H9 (cell line): ENCODE measurements around the gene DIP2A. TPM values are rescaled to one million over a fixed set of nuclear protein-coding genes. Genes with fewer than 3 reads are reported as not detected.

ENCODE experiments used
- DNase-seq: peaks from one replicate; pipeline ENCODE4 v3.0.0-alpha.2; 2017
- H2AFZ ChIP-seq: one replicate; pipeline ENCODE4 v1.6.1; 2013; ENCODE audit warnings: mild to moderate bottlenecking, low read length, control low read depth, moderate library complexity
- H2AK5ac ChIP-seq: 2 replicates; pipeline ENCODE4 v1.6.1; 2013; ENCODE audit warnings: low read length, control low read depth, mixed read lengths; ENCODE audit not compliant: insufficient read length
- H2BK120ac ChIP-seq: one replicate; pipeline ENCODE4 v1.6.1; 2013; ENCODE audit warnings: low read depth, mild to moderate bottlenecking, low read length, control low read depth, inconsistent platforms; ENCODE audit not compliant: poor library complexity, severe bottlenecking
- H2BK12ac ChIP-seq: 2 replicates; pipeline ENCODE4 v1.6.1; 2013; ENCODE audit warnings: low read length, control low read depth, mixed read lengths, low read depth; ENCODE audit not compliant: insufficient read length
- H2BK15ac ChIP-seq: 2 replicates; pipeline ENCODE4 v1.6.1; 2013; ENCODE audit warnings: low read depth, low read length, control low read depth
- H2BK20ac ChIP-seq: one replicate; pipeline ENCODE4 v1.6.1; 2013; ENCODE audit warnings: low read depth, mild to moderate bottlenecking, low read length, control low read depth, inconsistent platforms; ENCODE audit not compliant: poor library complexity, severe bottlenecking
- H2BK5ac ChIP-seq: 2 replicates; pipeline ENCODE4 v1.6.1; 2013; ENCODE audit warnings: low read length, control low read depth, mixed read lengths; ENCODE audit not compliant: insufficient read length
- H3K14ac ChIP-seq: 2 replicates; pipeline ENCODE4 v1.6.1; 2013; ENCODE audit warnings: low read length, control low read depth; ENCODE audit not compliant: insufficient read depth
- H3K18ac ChIP-seq: 2 replicates; pipeline ENCODE4 v1.6.1; 2013; ENCODE audit warnings: low read depth, mild to moderate bottlenecking, mixed read lengths, low read length, control low read depth; ENCODE audit not compliant: insufficient read length
- H3K23ac ChIP-seq: 2 replicates; pipeline ENCODE4 v1.6.1; 2013; ENCODE audit warnings: low read length, control low read depth, mixed read lengths, low read depth; ENCODE audit not compliant: insufficient read length
- H3K23me2 ChIP-seq: 2 replicates; pipeline ENCODE4 v1.6.1; 2013; ENCODE audit warnings: low read depth, mild to moderate bottlenecking, mixed read lengths, low read length, control low read depth; ENCODE audit not compliant: insufficient read length, poor library complexity, severe bottlenecking
- H3K27ac ChIP-seq: 2 replicates; pipeline ENCODE4 v1.5.1; 2013; ENCODE audit warnings: low read length, control low read depth, mixed read lengths, low read depth; ENCODE audit not compliant: insufficient read length
- H3K27me3 ChIP-seq: 2 replicates; pipeline ENCODE4 v1.6.1; 2013; ENCODE audit warnings: low read length, control low read depth, inconsistent platforms; ENCODE audit not compliant: insufficient read depth
- H3K4ac ChIP-seq: 2 replicates; pipeline ENCODE4 v1.6.1; 2013; ENCODE audit warnings: low read depth, mild to moderate bottlenecking, control low read depth, inconsistent platforms, low read length, moderate library complexity
- H3K4me1 ChIP-seq: 2 replicates; pipeline ENCODE4 v1.6.1; 2013; ENCODE audit warnings: low read length, control low read depth, inconsistent platforms; ENCODE audit not compliant: insufficient read depth
- H3K4me2 ChIP-seq: 2 replicates; pipeline ENCODE4 v1.6.1; 2013; ENCODE audit warnings: low read length, control low read depth, mixed read lengths; ENCODE audit not compliant: insufficient read length, insufficient read depth
- H3K56ac ChIP-seq: 2 replicates; pipeline ENCODE4 v1.6.1; 2013; ENCODE audit warnings: low read depth, mild to moderate bottlenecking, mixed read lengths, low read length, control low read depth; ENCODE audit not compliant: insufficient read length
- H3K79me1 ChIP-seq: 2 replicates; pipeline ENCODE4 v1.6.1; 2013; ENCODE audit warnings: low read depth, mild to moderate bottlenecking, moderate library complexity, low read length, control low read depth, inconsistent platforms; ENCODE audit not compliant: insufficient read depth, poor library complexity, severe bottlenecking
- H3K79me2 ChIP-seq: 2 replicates; pipeline ENCODE4 v1.6.1; 2013; ENCODE audit warnings: low read length, control low read depth, inconsistent platforms; ENCODE audit not compliant: insufficient read depth
- H3K9ac ChIP-seq: 2 replicates; pipeline ENCODE4 v1.6.1; 2013; ENCODE audit warnings: low read length, control low read depth, mixed read lengths; ENCODE audit not compliant: insufficient read length; ENCODE audit errors: extremely low read depth
- H3K9me3 ChIP-seq: one replicate; pipeline ENCODE4 v1.6.1; 2013; ENCODE audit warnings: low read depth, low read length, inconsistent platforms; ENCODE audit not compliant: control insufficient read depth
- H3T11ph ChIP-seq: one replicate; pipeline ENCODE4 v1.6.1; 2013; ENCODE audit warnings: mild to moderate bottlenecking, low read length, control low read depth, inconsistent platforms
- H4K20me1 ChIP-seq: one replicate; pipeline ENCODE4 v1.6.1; 2013; ENCODE audit not compliant: control insufficient read depth, insufficient read length, insufficient read depth
- H4K5ac ChIP-seq: 2 replicates; pipeline ENCODE4 v1.6.1; 2013; ENCODE audit warnings: low read depth, mild to moderate bottlenecking, mixed read lengths, low read length, control low read depth; ENCODE audit not compliant: insufficient read length
- H4K8ac ChIP-seq: replicated peaks from 2 replicates; pipeline ENCODE4 v1.6.1; 2013; ENCODE audit warnings: low read length, control low read depth, mixed read lengths, low read depth; ENCODE audit not compliant: insufficient read length
- H4K91ac ChIP-seq: 2 replicates; pipeline ENCODE4 v1.6.1; 2013; ENCODE audit warnings: low read depth, mild to moderate bottlenecking, moderate library complexity, mixed read lengths, low read length, control low read depth; ENCODE audit not compliant: insufficient read length
- H3K27ac Mint-ChIP-seq, 3 experiments: 2 replicates in 2 of 3; 3 replicates in 1 of 3; pipeline ENCODE4 v1.8.0; 2020 to 2021; ENCODE audit warnings: mixed read lengths in 3 of 3, mild to moderate bottlenecking in 1 of 3, moderate library complexity in 1 of 3
- H3K27me3 Mint-ChIP-seq: 2 replicates; pipeline ENCODE4 v1.8.0; 2021; ENCODE audit warnings: low read depth, mild to moderate bottlenecking, moderate library complexity, mixed read lengths
- H3K36me3 Mint-ChIP-seq, 3 experiments: 2 replicates in 2 of 3; 3 replicates in 1 of 3; pipeline ENCODE4 v1.8.0; 2020 to 2021; ENCODE audit warnings: low read depth in 3 of 3, mixed read lengths in 3 of 3; ENCODE audit not compliant: insufficient read depth in 1 of 3
- H3K4me1 Mint-ChIP-seq, 2 experiments: 2 replicates each; pipeline ENCODE4 v1.8.0; 2020; ENCODE audit warnings: mixed read lengths in 2 of 2
- H3K4me3 Mint-ChIP-seq, 2 experiments: 2 replicates in 1 of 2; 3 replicates in 1 of 2; pipeline ENCODE4 v1.8.0; 2020 to 2021; ENCODE audit warnings: mild to moderate bottlenecking in 2 of 2, mixed read lengths in 2 of 2, moderate library complexity in 1 of 2
- H3K9me3 Mint-ChIP-seq, 2 experiments: 2 replicates in 1 of 2; 3 replicates in 1 of 2; pipeline ENCODE4 v1.8.0; 2020; ENCODE audit warnings: mild to moderate bottlenecking in 2 of 2, mixed read lengths in 2 of 2, moderate library complexity in 1 of 2
- CTCF ChIP-seq: fragments of 200-600 bp; sonication (generic); conservative IDR thresholded peaks from 3 replicates; pipeline ENCODE4 v1.8.0; 2021; ENCODE audit warnings: antibody characterized with exemption, mild to moderate bottlenecking
- WGBS: extraction: QIAGEN DNeasy Blood & Tissue Kit; methylation state at CpG from one replicate; pipeline ENCODE4 v1.1.7; 2013; ENCODE audit warnings: missing lambda C conversion rate, low lambda C conversion rate, mixed read lengths; ENCODE audit not compliant: insufficient read length; ENCODE audit errors: extremely low coverage; 5-methylcytosine and 5-hydroxymethylcytosine counted together
- total RNA-seq: library from RNA; stranded (reverse); gene quantifications from 2 replicates; pipeline ENCODE4 v1.2.1, GENCODE V29; 2021

The DIP2A gene
- total RNA-seq, 1 experiment from 2014 or later = 25.2 TPM

- no peaks in the 10 kb centered on the region for H3K9me3 Mint-ChIP-seq
- no peaks in the 10 kb centered on the region for H3K79me2 ChIP-seq
- no CpG with 5 or more reads among the region's 13 CpGs for WGBS
These were observed 21.2 kb upstream of the DIP2A start for GRCh38 chr21:46437511-46437910.

More at GRCh38 chr21:46437511-46437910, 21.2 kb upstream of the DIP2A start:
- no peak overlapping the region for H3K56ac ChIP-seq
- no peak overlapping the region for H3K14ac ChIP-seq
- no peaks in the 10 kb centered on the region for H3K79me1 ChIP-seq
- no peak overlapping the region for H3K27ac ChIP-seq
- H2BK12ac ChIP-seq = no peak overlapping the region
- H3K23me2 ChIP-seq = no peaks in the 10 kb centered on the region
- no peak for TF ChIP-seq CTCF
- H4K91ac ChIP-seq = no peak overlapping the region
- no peaks in the 10 kb centered on the region for H3K9me3 ChIP-seq
- no peaks in the 10 kb centered on the region for H4K20me1 ChIP-seq
- H4K8ac ChIP-seq = no peak overlapping the region
- Mint-ChIP-seq H3K4me1 (0 out of 4 replicates have a peak, but pooled peaks cover 2% of the 10 kb centered on the region in 2 experiments), H3K4me3 (no peak overlapping the region), H3K36me3 (peaks cover 34 to 79% (median 73%) of the 10 kb centered on the region in 3 experiments), H3K27ac (peak overlapping the region in 1 of 3 experiments; percentile 61; a peak in 1 of 7 replicates), H3K27me3 (no peaks in the 10 kb centered on the region)
- H3K4me2 ChIP-seq = no peak overlapping the region
- H3K4ac ChIP-seq = no peak overlapping the region
- H3K9ac ChIP-seq = no peak overlapping the region
- no peaks in the 10 kb centered on the region for H3K4me1 ChIP-seq
- no peak overlapping the region for H2BK15ac ChIP-seq
- H3K27me3 ChIP-seq = no peaks in the 10 kb centered on the region
- no peak overlapping the region for H4K5ac ChIP-seq
- H3T11ph ChIP-seq = no peak overlapping the region
- DNase-seq = no peak
- H3K18ac ChIP-seq = no peak overlapping the region
- no peak overlapping the region for H2AK5ac ChIP-seq
- no peak overlapping the region for H2AFZ ChIP-seq
- H2BK20ac ChIP-seq = no peak overlapping the region
- no peak overlapping the region for H2BK120ac ChIP-seq
- H3K23ac ChIP-seq = no peak overlapping the region
- no peak overlapping the region for H2BK5ac ChIP-seq
